ENCODE data around the gene ARMC9.

GRCh38 chr2:231200805-231201474 is 2.5 kb downstream of the ARMC9 start:
- TF ChIP-seq EZH2phosphoT487 (IDR thresholded peaks at IDR 0.05; ENCODE audit: insufficient read depth, low read depth), result no peak
- TF ChIP-seq EZH2 (IDR thresholded peaks at IDR 0.05; ENCODE audit: insufficient read depth, poor library complexity, severe bottlenecking), result no peak
